ENCODE measurements around the gene ARHGEF4. TPM values are rescaled to one million over a fixed set of nuclear protein-coding genes. Genes with fewer than 3 reads are reported as not detected.

ARHGEF4 gene
- total and polyA plus RNA-seq, 4 donors, result 1.1 to 6.9 (median 2.2) TPM

DNA sequence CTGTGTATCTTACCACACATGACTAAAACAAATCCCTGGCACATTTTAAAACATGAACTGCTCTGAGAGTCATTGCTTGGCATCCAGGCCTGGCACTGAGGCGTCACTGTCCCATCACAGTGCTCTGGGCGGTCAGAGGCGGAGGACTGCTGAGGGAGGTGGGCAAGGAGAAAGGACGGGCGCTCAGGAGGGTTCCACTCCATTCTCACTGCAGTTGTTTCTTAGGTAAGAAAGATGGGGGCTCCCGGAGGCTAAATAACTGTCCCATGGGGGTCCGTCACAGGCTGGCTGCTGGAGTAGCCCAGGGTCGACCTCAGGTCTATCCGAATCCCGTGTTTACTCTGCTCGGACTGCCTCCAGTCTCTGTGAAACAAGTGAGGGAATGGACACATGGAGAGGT, 139.0 kb downstream of the ARHGEF4 start:
- 83 to 88% methylated on average over 11 of the region's 11 CpGs for WGBS, 2 donors
- peaks cover 3% of the 10 kb centered on the region for H3K9me3 ChIP-seq (ENCODE audit: control insufficient read depth, low read length)
- ATAC-seq (ENCODE audit: low FRiP score), result no peak
- no peaks in the 10 kb centered on the region for H3K4me1 ChIP-seq (ENCODE audit: control insufficient read depth in 1 of 2, insufficient read depth in 2 of 2, low read length in 2 of 2)
- no peaks in the 10 kb centered on the region for H3K36me3 ChIP-seq (ENCODE audit: control insufficient read depth in 1 of 2, insufficient read depth in 2 of 2, low read length in 1 of 2)
- DNase-seq, result no peak
- no peak overlapping the region for H3K27ac ChIP-seq (ENCODE audit: low read depth in 1 of 2, low read length in 2 of 2)
- no peak overlapping the region for H3K4me3 ChIP-seq (ENCODE audit: low read length in 2 of 2)
- no peaks in the 10 kb centered on the region for H3K27me3 ChIP-seq (ENCODE audit: control insufficient read depth in 1 of 2, insufficient read depth in 2 of 2, low read length in 1 of 2)
- intact Hi-C loops (cut with DNase I), result no loop called here

DNA sequence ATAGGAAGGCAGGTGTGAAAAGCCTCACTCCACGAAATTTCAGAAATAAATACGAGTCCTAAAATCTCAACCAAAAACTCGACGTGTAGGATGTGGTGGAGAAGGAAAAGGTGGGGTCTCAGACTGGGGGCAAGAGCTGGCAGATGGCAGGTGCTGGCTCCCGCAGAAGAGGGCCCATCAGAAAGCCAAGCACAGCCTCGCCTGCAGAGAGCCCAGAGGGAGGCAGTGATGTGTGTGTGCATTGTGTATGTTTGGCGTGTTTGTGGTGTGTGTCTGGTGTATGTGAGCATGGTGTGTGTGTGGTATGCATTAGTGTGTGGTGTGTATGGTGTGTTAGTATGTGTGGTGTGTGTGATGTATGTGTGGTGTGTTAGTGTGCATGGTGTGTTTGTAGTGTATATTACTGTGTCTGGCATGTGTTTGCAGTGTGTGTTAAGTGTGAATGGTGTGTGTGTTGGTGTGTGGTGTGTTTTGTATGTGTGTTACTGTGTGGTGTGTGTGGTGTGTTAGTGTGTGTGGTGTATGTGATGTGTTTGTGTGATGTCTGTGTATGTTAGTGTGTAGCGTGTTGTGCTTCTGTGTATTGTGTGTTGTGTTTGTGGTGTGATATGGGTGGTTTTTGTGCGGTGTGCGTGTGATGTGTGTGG, 140.0 kb downstream of the ARHGEF4 start:
- 90 to 93% methylated on average over 10 of the region's 10 CpGs for WGBS, 2 donors
- intact Hi-C loops (cut with DNase I), result no loop called here
- no peaks in the 10 kb centered on the region for H3K36me3 ChIP-seq (ENCODE audit: control insufficient read depth in 1 of 2, insufficient read depth in 2 of 2, low read length in 1 of 2)
- no peak overlapping the region for H3K27ac ChIP-seq (ENCODE audit: low read depth in 1 of 2, low read length in 2 of 2)
- ATAC-seq (ENCODE audit: low FRiP score), result no peak
- H3K9me3 ChIP-seq (ENCODE audit: control insufficient read depth, low read length), result peaks cover 3% of the 10 kb centered on the region
- no peaks in the 10 kb centered on the region for H3K4me1 ChIP-seq (ENCODE audit: control insufficient read depth in 1 of 2, insufficient read depth in 2 of 2, low read length in 2 of 2)
- H3K4me3 ChIP-seq (ENCODE audit: low read length in 2 of 2), result no peak overlapping the region
- DNase-seq, result no peak
- no peaks in the 10 kb centered on the region for H3K27me3 ChIP-seq (ENCODE audit: control insufficient read depth in 1 of 2, insufficient read depth in 2 of 2, low read length in 1 of 2)

DNA sequence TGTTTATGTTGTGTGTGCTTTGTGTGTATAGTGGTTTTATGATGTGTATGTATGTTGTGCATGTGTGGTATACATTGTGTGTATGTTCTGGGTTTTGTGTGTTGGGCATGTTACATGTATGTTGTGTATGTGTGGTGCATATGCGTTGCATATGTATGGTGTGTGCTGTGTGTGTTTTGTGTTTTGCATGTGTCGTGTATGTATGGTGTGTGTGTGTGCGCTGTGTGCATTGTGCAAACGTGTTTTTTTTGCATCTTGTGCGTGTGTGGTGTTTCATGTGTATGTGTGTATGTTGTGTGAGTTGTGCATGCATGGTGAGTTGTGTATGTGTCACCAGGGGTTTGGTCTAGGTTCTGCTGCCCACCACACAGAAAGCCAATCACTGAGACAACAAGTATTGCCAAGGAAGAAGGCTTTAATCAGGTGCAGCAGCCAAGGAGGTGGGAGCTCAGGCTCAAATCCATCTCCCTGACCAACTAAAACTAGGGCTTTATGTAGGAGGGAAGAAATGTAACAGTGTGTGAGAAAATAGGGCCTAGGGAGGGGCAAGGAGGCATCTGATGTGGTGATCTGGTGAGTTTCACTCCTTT, 140.8 kb downstream of the ARHGEF4 start:
- no peak for DNase-seq
- H3K27me3 ChIP-seq (ENCODE audit: control insufficient read depth in 1 of 2, insufficient read depth in 2 of 2, low read length in 1 of 2), result no peaks in the 10 kb centered on the region
- H3K36me3 ChIP-seq (ENCODE audit: control insufficient read depth in 1 of 2, insufficient read depth in 2 of 2, low read length in 1 of 2), result no peaks in the 10 kb centered on the region
- 94 to 95% methylated on average over 5 of the region's 5 CpGs for WGBS, 2 donors
- no peak overlapping the region for H3K27ac ChIP-seq (ENCODE audit: low read depth in 1 of 2, low read length in 2 of 2)
- no peaks in the 10 kb centered on the region for H3K4me1 ChIP-seq (ENCODE audit: control insufficient read depth in 1 of 2, insufficient read depth in 2 of 2, low read length in 2 of 2)
- ATAC-seq (ENCODE audit: low FRiP score), result no peak
- H3K9me3 ChIP-seq (ENCODE audit: control insufficient read depth, low read length), result peaks cover 3% of the 10 kb centered on the region
- intact Hi-C loops (cut with DNase I), result no loop called here
- H3K4me3 ChIP-seq (ENCODE audit: low read length in 2 of 2), result no peak overlapping the region

DNA sequence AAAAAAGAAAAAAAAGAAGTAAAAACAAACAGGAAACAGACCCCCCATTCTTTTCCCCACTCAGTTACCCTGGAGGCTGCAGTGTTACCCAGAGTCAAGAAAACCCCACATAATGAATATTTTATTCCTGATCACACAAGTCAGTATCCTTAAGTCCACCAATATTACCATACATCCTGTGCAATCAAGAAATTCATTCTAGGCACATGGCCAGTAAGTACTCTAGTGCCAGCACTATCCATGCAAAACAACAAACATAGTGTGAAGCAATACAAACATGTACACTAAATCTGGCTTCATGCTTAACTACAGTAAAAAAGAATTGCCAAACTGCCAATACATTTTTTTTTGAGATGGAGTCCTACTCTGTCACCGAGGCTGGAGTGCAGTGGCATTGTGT, 145.0 kb downstream of the ARHGEF4 start:
- peaks cover 3% of the 10 kb centered on the region for H3K9me3 ChIP-seq (ENCODE audit: control insufficient read depth, low read length)
- 81 to 90% methylated on average over 1 of the region's 1 CpG for WGBS, 2 donors

DNA sequence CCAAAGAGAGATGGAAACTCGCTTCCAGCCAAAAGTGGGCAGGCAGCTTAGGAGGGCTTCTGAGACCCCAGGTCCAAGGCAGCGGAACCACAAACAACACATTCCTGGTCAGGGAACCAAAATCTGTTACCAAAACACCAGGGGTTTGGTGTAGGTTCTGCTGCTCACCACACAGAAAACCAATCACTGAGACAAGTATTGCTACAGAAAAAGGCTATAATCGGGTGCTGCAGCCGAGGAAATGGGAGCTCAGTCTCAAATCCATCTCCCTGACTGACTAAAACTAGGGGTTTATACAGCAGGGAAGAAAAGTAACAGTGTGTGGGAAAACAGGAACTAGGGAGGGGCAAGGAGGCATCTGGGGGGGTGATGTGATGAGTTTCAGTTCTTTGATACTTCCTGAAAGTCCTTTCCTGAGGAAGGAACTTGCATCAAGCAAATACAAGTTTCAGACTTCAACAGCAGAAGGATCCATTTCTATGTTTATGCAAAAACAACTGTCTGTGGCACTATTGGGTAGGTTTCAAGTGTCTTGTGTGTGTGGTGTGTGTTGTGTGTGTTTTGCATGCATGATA, 148.6 kb downstream of the ARHGEF4 start:
- 81 to 83% methylated on average over 4 of the region's 4 CpGs for WGBS, 2 donors
- intact Hi-C loops (cut with DNase I), result no loop called here
- ATAC-seq (ENCODE audit: low FRiP score) (no peak), DNase-seq (no peak)
- Histone ChIP-seq H3K4me1 (ENCODE audit: control insufficient read depth in 1 of 2, insufficient read depth in 2 of 2, low read length in 2 of 2) (no peaks in the 10 kb centered on the region), H3K27ac (ENCODE audit: low read depth in 1 of 2, low read length in 2 of 2) (no peak overlapping the region), H3K4me3 (ENCODE audit: low read length in 2 of 2) (no peak overlapping the region), H3K9me3 (ENCODE audit: control insufficient read depth, low read length) (peaks cover 1% of the 10 kb centered on the region), H3K27me3 (ENCODE audit: control insufficient read depth in 1 of 2, insufficient read depth in 2 of 2, low read length in 1 of 2) (no peaks in the 10 kb centered on the region), H3K36me3 (ENCODE audit: control insufficient read depth in 1 of 2, insufficient read depth in 2 of 2, low read length in 1 of 2) (no peaks in the 10 kb centered on the region)

More for the DNA sequence above, 145.0 kb downstream of the ARHGEF4 start:
- Histone ChIP-seq H3K4me1 (ENCODE audit: control insufficient read depth in 1 of 2, insufficient read depth in 2 of 2, low read length in 2 of 2) (no peaks in the 10 kb centered on the region), H3K36me3 (ENCODE audit: control insufficient read depth in 1 of 2, insufficient read depth in 2 of 2, low read length in 1 of 2) (no peaks in the 10 kb centered on the region), H3K27ac (ENCODE audit: low read depth in 1 of 2, low read length in 2 of 2) (no peak overlapping the region), H3K27me3 (ENCODE audit: control insufficient read depth in 1 of 2, insufficient read depth in 2 of 2, low read length in 1 of 2) (no peaks in the 10 kb centered on the region), H3K4me3 (ENCODE audit: low read length in 2 of 2) (no peak overlapping the region)
- ATAC-seq (ENCODE audit: low FRiP score) (no peak), DNase-seq (no peak)
- intact Hi-C loops (cut with DNase I), result no loop called here

DNA sequence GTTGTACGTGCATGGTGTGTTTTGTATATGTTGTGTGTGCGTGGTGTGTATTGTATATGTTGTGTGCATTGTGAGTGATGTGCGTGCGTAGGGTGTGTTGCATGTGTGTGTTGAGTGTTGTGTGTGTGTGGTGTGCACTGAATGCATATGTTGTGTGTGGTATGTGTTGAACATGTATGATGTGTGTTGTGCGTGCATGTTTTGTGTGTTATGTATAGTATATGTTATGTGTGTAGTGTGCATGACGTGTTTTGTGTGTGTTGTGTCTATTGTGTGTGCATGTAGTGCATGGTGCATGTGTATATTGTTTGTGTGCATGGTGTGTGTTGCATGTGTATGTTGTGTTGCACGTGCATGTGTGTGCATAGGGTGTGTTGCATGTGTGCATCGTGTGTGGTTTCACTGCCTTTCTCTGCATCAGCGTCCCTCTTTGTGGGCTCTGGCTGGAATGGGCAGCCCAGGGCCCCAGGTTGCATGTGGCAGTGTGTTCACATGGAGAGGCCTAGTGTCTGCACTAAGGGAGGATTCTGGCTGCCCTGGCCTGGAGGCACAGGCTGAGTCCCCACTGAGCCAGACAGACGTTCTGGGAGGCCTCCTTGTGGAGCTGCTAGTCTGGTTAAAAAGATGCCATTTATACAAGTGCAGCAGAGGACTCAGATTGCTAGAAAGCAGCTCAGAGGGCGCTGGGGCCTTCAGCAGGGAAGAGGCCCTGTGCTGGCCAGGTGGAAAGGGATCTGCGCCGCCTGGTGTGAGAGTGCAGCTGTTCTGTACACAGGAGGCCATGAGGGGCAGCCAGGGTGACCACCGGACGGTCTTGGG, 149.3 kb downstream of the ARHGEF4 start:
- Histone ChIP-seq H3K9me3 (ENCODE audit: control insufficient read depth, low read length) (peaks cover 1% of the 10 kb centered on the region), H3K36me3 (ENCODE audit: control insufficient read depth in 1 of 2, insufficient read depth in 2 of 2, low read length in 1 of 2) (no peaks in the 10 kb centered on the region), H3K4me1 (ENCODE audit: control insufficient read depth in 1 of 2, insufficient read depth in 2 of 2, low read length in 2 of 2) (no peaks in the 10 kb centered on the region), H3K27ac (ENCODE audit: low read depth in 1 of 2, low read length in 2 of 2) (no peak overlapping the region), H3K27me3 (ENCODE audit: control insufficient read depth in 1 of 2, insufficient read depth in 2 of 2, low read length in 1 of 2) (no peaks in the 10 kb centered on the region), H3K4me3 (ENCODE audit: low read length in 2 of 2) (no peak overlapping the region)
- DNase-seq (no peak), ATAC-seq (ENCODE audit: low FRiP score) (no peak)
- intact Hi-C loops (cut with DNase I), result no loop called here
- WGBS, 2 donors, result 88 to 91% methylated on average over 15 of the region's 15 CpGs

DNA sequence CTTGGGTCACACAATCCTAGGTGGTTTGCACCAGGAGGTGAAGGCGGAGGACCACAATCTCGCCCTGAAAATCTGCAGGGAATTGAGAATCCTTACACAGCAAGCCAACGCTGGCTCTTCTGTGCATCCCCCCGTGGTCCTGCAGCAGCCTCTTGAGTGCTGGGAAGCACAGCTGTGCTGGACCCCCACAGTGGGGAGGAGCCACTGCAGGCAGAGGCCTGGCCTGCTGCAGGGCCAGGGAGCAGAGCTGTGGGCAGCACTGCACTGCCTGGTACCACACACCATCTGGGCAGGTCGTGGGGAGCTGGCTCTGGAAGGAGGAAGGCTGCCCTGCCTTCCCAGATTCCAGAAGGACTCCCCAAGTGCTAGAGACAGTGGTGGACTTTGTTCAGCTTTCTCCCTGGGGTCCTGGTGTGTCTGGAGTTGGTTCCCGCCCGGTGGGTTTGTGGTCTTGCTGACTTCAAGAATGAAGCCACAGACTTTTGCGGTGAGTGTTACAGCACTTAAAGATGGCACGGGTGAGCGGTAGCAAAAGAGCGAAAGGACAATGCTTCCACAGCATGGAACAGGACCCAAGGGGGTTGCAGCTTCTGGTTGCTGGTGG, 150.3 kb downstream of the ARHGEF4 start:
- no peak overlapping the region for H3K4me3 ChIP-seq (ENCODE audit: low read length in 2 of 2)
- H3K27me3 ChIP-seq (ENCODE audit: control insufficient read depth in 1 of 2, insufficient read depth in 2 of 2, low read length in 1 of 2), result no peaks in the 10 kb centered on the region
- H3K4me1 ChIP-seq (ENCODE audit: control insufficient read depth in 1 of 2, insufficient read depth in 2 of 2, low read length in 2 of 2), result no peaks in the 10 kb centered on the region
- H3K36me3 ChIP-seq (ENCODE audit: control insufficient read depth in 1 of 2, insufficient read depth in 2 of 2, low read length in 1 of 2), result no peaks in the 10 kb centered on the region
- H3K9me3 ChIP-seq (ENCODE audit: control insufficient read depth, low read length), result peaks cover 1% of the 10 kb centered on the region
- ATAC-seq (ENCODE audit: low FRiP score) (no peak), DNase-seq (no peak)
- H3K27ac ChIP-seq (ENCODE audit: low read depth in 1 of 2, low read length in 2 of 2), result no peak overlapping the region
- whole genome bisulfite sequencing, 2 donors, result 82 to 87% methylated on average over 11 of the region's 11 CpGs
- intact Hi-C loops (cut with DNase I), result no loop called here

DNA sequence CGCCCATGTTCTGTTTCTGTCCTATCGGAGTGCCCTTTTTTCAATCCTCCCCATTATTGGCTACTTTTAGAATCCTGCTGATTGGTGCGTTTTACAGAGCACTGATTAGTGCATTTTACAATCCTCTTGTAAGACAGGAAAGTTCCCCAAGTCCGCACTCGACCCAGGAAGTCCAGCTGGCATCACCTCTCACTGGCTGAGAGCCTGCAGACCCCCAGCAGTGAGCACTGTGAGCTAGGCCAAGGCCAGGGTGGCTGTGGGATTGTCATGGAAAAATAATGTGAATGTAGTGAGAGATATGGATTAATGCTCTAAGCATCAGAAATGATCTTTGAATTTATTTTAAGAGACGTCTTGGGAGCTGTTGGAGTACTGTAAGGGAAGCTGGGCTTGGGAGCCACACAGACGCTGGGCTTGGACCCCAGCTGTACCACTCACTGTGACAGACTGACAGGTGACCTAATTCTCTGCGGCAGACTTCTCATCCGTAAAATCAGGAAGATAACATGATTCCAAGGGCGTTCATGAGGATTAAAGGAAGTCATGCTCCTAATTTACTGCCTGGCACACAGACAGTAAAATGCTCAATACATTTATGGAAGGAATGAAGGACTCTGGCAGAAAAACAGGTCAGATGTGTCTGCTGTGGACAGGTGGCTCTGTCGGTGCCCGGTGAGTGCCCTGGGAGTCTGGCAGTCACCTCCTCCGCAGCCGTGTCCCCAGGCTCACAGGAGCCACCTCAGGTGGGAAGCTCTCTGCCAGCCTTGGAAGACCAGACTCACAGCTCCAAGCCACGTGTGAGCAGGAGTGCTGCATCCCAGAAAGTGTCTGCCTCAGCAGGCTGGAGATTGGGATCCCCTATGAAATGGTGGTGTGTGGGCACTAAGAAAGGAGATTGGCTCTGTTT, 151.1 kb downstream of the ARHGEF4 start:
- H3K27me3 ChIP-seq (ENCODE audit: control insufficient read depth in 1 of 2, insufficient read depth in 2 of 2, low read length in 1 of 2), result no peaks in the 10 kb centered on the region
- ATAC-seq (ENCODE audit: low FRiP score) (no peak), DNase-seq (no peak)
- no peak overlapping the region for H3K4me3 ChIP-seq (ENCODE audit: low read length in 2 of 2)
- no peaks in the 10 kb centered on the region for H3K4me1 ChIP-seq (ENCODE audit: control insufficient read depth in 1 of 2, insufficient read depth in 2 of 2, low read length in 2 of 2)
- intact Hi-C loops (cut with DNase I), result no loop called here
- no peaks in the 10 kb centered on the region for H3K36me3 ChIP-seq (ENCODE audit: control insufficient read depth in 1 of 2, insufficient read depth in 2 of 2, low read length in 1 of 2)
- peaks cover 1% of the 10 kb centered on the region for H3K9me3 ChIP-seq (ENCODE audit: control insufficient read depth, low read length)
- 69 to 70% methylated on average over 15 of the region's 15 CpGs for WGBS, 2 donors
- no peak overlapping the region for H3K27ac ChIP-seq (ENCODE audit: low read depth in 1 of 2, low read length in 2 of 2)

All from aorta (tissue), 5 donors.